Measurements from ENCODE around the gene CRYM.
"Not testable (repeated sequence)": the region's sequence is repeated elsewhere in the genome, so short reads cannot be mapped to it uniquely, and the experiment has no call there.

CRYM gene

GRCh38 chr16:21279501-21279900 lies 1.4 kb upstream of the CRYM start:
- DNase-seq (ENCODE audit: low read depth in 3 of 3): no peak

GRCh38 chr16:21277045-21277926 lies 804 bp downstream of the CRYM start:
- no peak for DNase-seq (ENCODE audit: low read depth in 3 of 3)

GRCh38 chr16:21276090-21276489 lies 2.0 kb downstream of the CRYM start:
- DNase-seq (ENCODE audit: low read depth in 3 of 3): no peak

- no peak for DNase-seq (ENCODE audit: low read depth in 3 of 3)
Observed at GRCh38 chr16:21275529-21275928, 2.6 kb downstream of the CRYM start.

GRCh38 chr16:21274172-21274726 lies 3.8 kb downstream of the CRYM start:
- DNase-seq (ENCODE audit: low read depth in 3 of 3): no peak

GRCh38 chr16:21272763-21273162 lies 5.3 kb downstream of the CRYM start:
- DNase-seq (ENCODE audit: low read depth in 3 of 3): not testable (repeated sequence)

GRCh38 chr16:21272253-21272652 lies 5.8 kb downstream of the CRYM start:
- DNase-seq (ENCODE audit: low read depth in 3 of 3): no peak

GRCh38 chr16:21268236-21268635 lies 9.9 kb downstream of the CRYM start:
- DNase-seq (ENCODE audit: low read depth in 3 of 3): no peak

- no peak for DNase-seq (ENCODE audit: low read depth in 3 of 3)
Observed at GRCh38 chr16:21267298-21267697, 10.8 kb downstream of the CRYM start.

GRCh38 chr16:21265104-21265837 lies 12.8 kb downstream of the CRYM start:
- no peak for DNase-seq (ENCODE audit: low read depth in 3 of 3)

- DNase-seq (ENCODE audit: low read depth in 3 of 3): no peak
Observed at GRCh38 chr16:21264571-21265036, 13.5 kb downstream of the CRYM start.

- DNase-seq (ENCODE audit: low read depth in 3 of 3): no peak
Observed at GRCh38 chr16:21263640-21264570, 14.2 kb downstream of the CRYM start.

- no peak for DNase-seq (ENCODE audit: low read depth in 3 of 3)
Observed at GRCh38 chr16:21262779-21263639, 15.1 kb downstream of the CRYM start.

GRCh38 chr16:21260870-21261791 lies 17.0 kb downstream of the CRYM start:
- DNase-seq (ENCODE audit: low read depth in 3 of 3): no peak

GRCh38 chr16:21257284-21257683 lies 20.8 kb downstream of the CRYM start:
- no peak for DNase-seq (ENCODE audit: low read depth in 3 of 3)

- no peak for DNase-seq (ENCODE audit: low read depth in 3 of 3)
Observed at GRCh38 chr16:21256636-21257035, 21.5 kb downstream of the CRYM start.

GRCh38 chr16:21253470-21253869 lies 24.6 kb downstream of the CRYM start:
- no peak for DNase-seq (ENCODE audit: low read depth in 3 of 3)

GRCh38 chr16:21250072-21250923 lies 27.8 kb downstream of the CRYM start:
- DNase-seq (ENCODE audit: low read depth in 3 of 3): no peak

All from stimulated activated CD4-positive, alpha-beta T cell treated with anti-CD3 and anti-CD28 coated beads, TNF-alpha, amount 100 ng/mL, for 4 hours (primary cell).